GM21447 (cell line): ENCODE measurements around the gene SRGAP3.

Source experiments
- ATAC-seq: cut with Tn5 transposase; IDR thresholded peaks from one replicate; pipeline ENCODE4 v1.9.1; 2021; ENCODE audit not compliant: unreplicated experiment

Gene SRGAP3

GRCh38 chr3:9030034-9030433 lies 219.4 kb downstream of the SRGAP3 start:
- no peak for ATAC-seq

GRCh38 chr3:9028134-9028533 lies 221.3 kb downstream of the SRGAP3 start:
- no peak for ATAC-seq

DNA sequence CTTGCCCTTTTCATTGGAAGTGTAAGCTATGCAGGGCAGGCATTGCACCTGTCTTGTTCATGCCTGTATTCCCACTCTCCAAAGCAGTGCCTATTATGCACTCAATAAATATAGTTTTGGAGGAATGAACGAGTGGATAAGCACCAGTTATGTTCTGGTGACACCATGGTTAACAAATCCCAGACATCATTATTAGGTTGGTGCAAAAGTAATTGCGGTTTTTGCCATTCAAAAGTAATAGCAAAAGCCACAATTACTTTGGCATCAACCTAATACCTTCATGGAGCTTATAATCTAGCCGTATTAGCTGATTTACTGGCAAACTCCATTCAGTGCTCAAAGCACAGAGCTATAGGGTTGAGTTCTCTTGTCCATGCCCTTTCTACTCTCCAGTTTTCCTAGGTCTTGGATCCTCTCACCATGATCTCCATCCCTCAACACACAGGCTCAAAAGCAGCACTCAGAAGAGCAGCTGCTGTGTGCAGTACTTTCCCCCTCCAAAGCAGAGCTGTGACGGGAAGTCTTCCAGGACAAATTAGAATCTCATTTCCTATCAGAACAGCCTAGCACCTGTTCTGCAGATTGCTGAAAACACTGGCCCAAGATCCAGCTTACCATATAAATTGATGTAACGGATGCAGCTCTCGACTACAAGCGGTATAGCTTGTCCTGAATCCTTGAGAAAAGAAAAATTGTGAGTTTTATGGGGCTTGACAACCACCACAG lies 223.0 kb downstream of the SRGAP3 start:
- ATAC-seq: no peak

DNA sequence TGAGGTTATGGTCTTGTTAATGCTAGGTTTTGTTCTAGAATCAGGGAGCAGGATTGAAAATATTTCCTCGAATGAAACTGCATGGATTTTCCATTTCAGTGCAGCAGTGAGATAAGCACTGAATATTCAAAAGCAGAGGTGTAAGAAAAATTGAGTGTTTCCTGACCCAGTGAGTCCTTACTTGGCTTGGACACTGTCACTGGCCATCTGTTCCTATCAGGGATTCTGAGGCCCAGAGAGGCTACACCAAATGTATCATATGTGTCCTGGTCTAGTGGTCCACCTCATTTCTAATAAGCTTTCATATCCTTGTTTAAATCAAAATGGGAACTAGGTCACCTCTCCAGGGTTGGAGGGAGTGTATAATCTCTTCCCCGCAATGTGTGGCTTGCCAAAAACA lies 225.1 kb downstream of the SRGAP3 start:
- ATAC-seq: no peak

DNA sequence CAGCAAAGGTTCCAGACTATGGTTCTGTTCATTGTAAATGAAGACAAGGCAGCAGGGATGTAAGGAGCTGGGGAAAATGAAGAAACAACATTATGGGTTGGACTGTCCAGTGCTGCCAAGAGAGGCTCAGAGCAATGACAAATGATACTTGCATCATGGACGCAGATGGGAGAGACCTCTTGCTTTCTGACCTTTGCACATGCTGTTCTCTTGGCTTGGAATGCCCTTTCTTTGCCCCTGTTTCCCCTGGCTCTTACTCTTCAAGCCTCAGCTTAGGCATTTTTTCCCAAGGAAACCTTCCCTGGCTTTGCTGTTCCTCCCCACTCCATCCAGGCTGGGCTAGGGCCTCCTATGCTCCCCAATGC lies 226.2 kb downstream of the SRGAP3 start:
- no peak for ATAC-seq

DNA sequence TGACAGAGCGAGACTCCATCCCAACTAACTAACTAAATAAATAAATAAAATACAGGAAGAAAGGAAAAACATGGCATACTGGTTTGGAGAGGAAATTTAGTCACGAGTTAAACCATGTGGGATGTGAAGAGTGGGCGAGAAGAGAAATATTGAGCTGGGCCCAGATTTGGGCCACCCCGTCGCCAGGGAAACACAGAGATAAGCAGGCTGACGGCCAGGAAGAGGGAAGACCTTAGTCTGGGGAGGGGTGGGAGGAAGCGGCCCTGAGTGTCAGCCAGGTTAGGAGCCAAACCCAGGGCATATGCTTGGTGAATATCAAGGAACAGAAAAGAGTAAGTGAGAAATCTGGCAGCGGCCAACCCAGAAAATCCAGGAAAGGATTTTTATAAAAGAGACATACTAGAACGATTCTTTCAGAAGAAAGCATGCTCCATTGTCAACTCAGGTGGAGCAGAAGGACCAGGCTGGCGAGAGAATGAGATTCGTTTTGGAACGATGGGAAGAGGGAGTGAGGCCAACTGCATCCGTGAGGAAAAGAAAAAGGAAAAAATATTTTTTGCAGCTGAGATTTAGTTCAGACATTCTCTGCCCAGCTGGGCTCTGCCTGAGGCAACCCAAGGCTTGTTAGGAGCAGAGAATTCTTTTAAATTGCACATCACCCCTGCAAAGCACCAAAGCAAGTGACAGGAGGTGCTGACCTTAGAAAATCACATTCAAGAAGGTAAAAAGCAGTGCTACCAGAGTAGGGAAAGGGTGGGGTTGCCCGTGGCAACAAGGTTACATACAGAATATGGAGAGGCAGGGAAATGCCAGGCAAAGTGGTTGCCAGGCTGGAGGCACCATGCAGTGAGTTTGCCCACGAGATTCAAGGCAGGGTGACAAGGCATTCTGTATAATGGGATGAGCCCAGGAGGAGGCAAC lies 226.9 kb downstream of the SRGAP3 start:
- ATAC-seq: no peak

GRCh38 chr3:9021271-9022009 lies 228.0 kb downstream of the SRGAP3 start:
- no peak for ATAC-seq

- no peak for ATAC-seq
Observed at GRCh38 chr3:9020426-9020825, 229.0 kb downstream of the SRGAP3 start.

DNA sequence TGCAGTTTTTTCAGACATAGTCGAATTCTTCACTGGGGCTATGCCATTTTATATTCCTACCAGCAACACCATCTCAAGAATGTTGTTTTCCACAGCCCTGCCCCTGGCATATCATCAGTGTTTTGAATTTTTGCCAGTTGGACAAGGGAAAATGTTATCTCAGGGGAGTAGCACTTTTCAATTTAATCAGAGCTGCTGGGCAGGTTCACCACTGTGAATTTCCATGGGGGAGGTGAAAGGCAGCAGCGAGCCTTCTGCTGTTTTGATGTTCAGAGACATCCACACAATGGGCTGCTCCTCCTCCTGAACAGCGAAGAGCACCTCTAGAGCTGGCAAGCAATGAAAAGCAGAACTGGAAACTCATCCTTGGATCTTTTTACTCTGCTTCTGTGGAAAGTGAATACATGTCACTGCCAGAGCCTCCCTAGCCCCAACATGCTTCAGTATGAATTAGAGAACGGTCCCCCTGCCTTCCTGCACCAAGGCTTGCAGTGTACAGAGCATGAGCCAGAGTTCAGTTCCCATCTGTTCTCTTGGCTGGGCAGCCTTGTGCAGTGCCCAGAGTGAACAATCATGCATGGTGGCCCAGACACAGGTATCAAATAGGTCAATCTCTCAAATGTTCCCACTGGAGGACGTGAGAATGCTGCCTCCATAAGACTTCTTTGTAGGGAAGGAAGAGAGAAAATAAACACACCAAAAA lies 230.0 kb downstream of the SRGAP3 start:
- no peak for ATAC-seq

GRCh38 chr3:9015250-9015649 lies 234.2 kb downstream of the SRGAP3 start:
- no peak for ATAC-seq

DNA sequence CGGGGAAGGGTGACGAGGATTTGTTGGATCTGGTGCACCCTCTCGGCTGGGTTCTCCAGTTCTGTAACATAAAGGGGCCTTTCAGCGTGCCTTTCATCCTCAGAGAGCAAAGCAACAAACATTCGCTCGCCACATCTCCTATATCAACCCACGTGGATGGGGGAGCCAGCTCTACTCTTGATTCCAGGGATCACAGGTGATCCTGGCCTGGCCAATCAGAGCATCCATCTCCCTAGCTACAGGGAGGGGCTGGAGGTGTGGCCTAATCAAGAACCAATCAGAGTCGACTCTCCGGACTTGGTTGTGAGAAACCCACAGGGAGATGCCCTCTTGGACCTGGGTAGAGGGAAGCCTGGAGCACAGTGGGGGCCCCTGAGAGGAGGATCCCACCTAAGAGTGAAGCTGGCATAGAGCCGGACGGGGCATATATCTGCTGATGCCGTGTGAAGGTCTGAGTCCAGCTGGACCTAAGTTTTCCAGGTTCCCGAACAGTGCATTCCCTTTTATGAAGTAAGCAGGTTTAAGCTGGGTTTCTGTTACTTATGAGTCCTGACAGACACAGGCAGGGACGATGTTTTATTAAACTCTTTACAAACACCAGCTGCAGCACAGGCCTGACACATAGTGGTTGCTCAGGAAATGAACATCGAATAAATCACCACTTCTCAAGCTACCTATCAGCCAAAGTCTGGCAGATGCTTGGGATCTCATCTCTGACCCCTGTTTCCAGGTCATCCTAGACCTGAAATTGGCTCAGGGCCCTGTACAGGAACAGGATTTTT lies 235.5 kb downstream of the SRGAP3 start:
- no peak for ATAC-seq

DNA sequence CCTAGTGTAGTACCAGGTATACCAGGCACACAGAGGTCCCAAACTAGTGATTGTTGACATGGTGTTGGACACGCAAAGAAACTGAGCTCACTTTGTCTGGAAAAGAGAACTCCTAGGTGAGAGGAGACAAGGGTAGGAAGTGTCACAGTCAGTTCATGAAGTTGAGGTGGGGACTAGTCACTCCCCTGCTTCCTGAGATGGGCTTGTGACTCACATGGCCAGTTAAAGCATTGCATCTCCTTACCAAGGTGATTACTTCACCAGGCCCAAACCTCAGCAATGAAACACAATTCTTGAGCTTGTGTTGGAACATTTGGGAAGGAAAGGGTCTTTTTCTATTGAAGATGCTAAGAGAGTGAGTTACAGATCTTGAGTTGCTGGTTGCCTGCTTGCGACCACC lies 236.9 kb downstream of the SRGAP3 start:
- no peak for ATAC-seq

GRCh38 chr3:9009976-9010545 lies 239.4 kb downstream of the SRGAP3 start:
- ATAC-seq: no peak

DNA sequence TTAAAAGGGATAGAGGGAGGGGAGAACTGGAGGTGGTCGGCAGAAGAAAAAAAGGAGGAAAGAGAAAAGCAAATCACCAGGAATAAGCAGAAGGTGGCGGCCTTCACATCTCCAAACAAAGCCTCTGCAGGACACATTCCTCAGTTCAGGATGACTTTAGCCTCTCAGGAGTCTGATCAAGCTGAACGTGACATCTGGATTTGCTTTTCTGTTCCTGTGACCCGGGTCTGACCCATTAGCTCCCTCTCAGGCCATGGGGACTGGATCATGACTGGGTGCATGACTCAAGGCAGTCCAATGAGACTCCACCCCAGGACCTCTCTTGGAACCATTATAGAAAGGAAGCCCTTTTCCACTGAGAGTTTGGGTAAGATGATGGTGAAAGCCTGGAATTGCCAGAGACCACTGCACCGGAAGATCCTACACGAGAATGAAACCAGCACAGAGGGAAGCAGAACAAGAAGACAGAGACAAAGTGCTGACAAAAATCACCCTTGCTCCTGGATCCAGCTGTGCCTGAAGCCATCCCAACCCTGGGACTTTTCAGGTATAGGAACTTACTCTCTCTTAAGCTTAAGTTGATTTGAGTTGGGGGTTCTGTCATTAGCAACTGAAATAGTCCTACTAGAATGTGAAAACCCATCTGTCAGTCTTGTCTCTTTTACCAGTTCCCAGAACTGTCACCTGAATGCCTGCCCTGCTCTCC lies 240.7 kb downstream of the SRGAP3 start:
- ATAC-seq: no peak

GRCh38 chr3:9007928-9008327 lies 241.5 kb downstream of the SRGAP3 start:
- ATAC-seq: no peak

DNA sequence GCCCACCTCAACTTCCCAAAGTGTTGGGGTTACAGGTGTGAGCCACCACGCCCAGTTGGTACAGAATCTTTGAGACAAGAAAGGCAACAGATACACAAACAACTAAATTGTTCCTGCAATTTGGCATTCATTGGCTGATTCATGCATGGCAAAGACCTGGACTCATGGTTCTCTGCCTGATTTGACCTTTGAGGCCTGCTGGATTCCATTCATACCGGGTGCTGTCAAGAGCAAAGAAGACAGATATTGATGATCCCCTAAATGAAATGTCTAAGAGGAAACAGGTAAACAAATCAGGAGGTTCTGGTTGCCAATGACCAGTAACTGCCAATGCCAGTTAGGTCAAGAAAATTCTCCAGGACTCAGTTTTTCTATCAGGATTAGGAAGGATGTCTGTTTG lies 242.2 kb downstream of the SRGAP3 start:
- ATAC-seq: no peak

DNA sequence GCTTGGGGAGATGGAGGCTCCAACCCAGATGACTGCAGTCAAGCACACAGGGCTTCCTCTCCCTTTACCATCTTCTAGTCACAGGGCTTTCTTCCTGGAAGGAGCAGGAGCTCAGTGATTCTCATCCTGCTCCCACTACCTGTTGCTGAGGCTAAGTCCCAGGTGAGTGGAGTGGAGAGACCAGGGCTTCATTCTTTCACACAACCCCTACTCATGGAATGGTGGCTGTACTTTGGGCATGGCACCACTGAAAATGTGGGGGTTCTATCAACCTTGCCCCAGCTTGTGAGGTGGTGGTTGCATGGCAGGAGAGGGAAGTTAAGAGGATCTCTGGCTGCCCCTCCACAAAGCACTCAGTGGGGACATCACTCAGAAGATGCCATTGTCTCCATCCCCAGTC lies 249.4 kb downstream of the SRGAP3 start:
- no peak for ATAC-seq

DNA sequence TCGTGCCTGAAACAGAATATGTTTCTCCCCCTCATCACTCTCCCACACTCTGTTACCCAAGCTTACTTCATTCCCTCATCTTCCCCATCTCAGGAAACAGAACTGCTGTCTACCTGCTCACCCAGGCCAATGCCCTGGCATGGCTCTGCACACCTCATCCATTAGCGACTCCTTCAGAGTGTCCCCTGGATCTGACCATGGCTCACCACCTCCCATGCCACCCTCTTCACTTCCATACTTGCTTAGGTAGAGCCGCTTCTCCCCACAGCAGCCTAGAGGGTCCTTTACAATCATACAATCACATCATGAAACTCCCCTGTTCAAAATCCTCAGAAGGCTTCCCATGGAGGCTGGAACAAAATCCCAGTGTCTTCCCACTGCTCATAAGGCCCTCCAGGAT lies 252.3 kb downstream of the SRGAP3 start:
- no peak for ATAC-seq

- no peak for ATAC-seq
Observed at GRCh38 chr3:8996681-8997121, 252.7 kb downstream of the SRGAP3 start.
